HepG2 (cell line): ENCODE measurements around the gene NID1. TPM values are rescaled to one million over a fixed set of nuclear protein-coding genes. Genes with fewer than 3 reads are reported as not detected.

Experiments
- ATF2 ChIP-seq: sonication (generic); formaldehyde crosslinking; IDR thresholded peaks from 2 replicates; pipeline ENCODE4 v1.4.0; 2020; ENCODE audit warnings: missing genetic modification reagents
- CHD4 ChIP-seq: fragments of 200-600 bp; sonication (generic); IDR thresholded peaks from 2 replicates; pipeline ENCODE4 v1.7.0; 2017; ENCODE audit warnings: mild to moderate bottlenecking, low read length, borderline replicate concordance
- DPF2 ChIP-seq: sonication (generic); formaldehyde crosslinking; IDR thresholded peaks from 2 replicates; pipeline ENCODE4 v1.4.0; 2020; ENCODE audit warnings: mild to moderate bottlenecking, low read depth, missing genetic modification reagents, borderline replicate concordance
- ETV6 ChIP-seq: sonication (generic); formaldehyde crosslinking; conservative IDR thresholded peaks from 2 replicates; pipeline ENCODE4 v1.4.0; 2020; ENCODE audit warnings: missing genetic modification reagents
- HMGXB3 ChIP-seq: sonication (generic); formaldehyde crosslinking; IDR thresholded peaks from 2 replicates; pipeline ENCODE4 v1.4.0; 2020; ENCODE audit warnings: missing genetic modification reagents, borderline replicate concordance
- MAF1 ChIP-seq: sonication (generic); formaldehyde crosslinking; IDR thresholded peaks from 2 replicates; pipeline ENCODE4 v1.5.0; 2020; ENCODE audit warnings: missing genetic modification reagents, borderline replicate concordance
- NFAT5 ChIP-seq: sonication (generic); formaldehyde crosslinking; IDR thresholded peaks from 2 replicates; pipeline ENCODE4 v1.4.0; 2020; ENCODE audit warnings: missing genetic modification reagents
- SP2 ChIP-seq: sonication (generic); formaldehyde crosslinking; IDR thresholded peaks from 2 replicates; pipeline ENCODE4 v1.5.1; 2020; ENCODE audit warnings: mild to moderate bottlenecking, missing genetic modification reagents
- ZFP90 ChIP-seq: sonication (generic); formaldehyde crosslinking; IDR thresholded peaks from 2 replicates; pipeline ENCODE4 v1.8.0; 2022; ENCODE audit warnings: missing genetic modification reagents, mild to moderate bottlenecking, inconsistent platforms, borderline replicate concordance
- polyA plus RNA-seq, 8 experiments: library from polyadenylated mRNA; depleted of rRNA in 3 of 8; stranded (reverse) in 7 of 8; unstranded in 1 of 8; fragments of >200 nt; fragmentation: Illumina TruSeq in 4 of 8; extraction: Trizol in 4 of 8; gene quantifications; 2 replicates each; pipeline versions ENCODE4 v1.2.1 to v1.2.3, GENCODE V29; 2011 to 2016; ENCODE audit warnings: low read depth in 4 of 8, missing spikeins in 1 of 8, mixed read lengths in 1 of 8; ENCODE audit not compliant: insufficient read depth in 1 of 8
- total RNA-seq, 5 experiments: library from RNA; depleted of rRNA; stranded (reverse); fragments of >200 nt; fragmentation: Illumina TruSeq; extraction: Trizol; gene quantifications; 2 replicates each; pipeline ENCODE4 v1.2.3, GENCODE V29; 2016; ENCODE audit warnings: low read depth in 1 of 5

The NID1 gene
- total and polyA plus RNA-seq, 2 of the 13 experiments (the other 11 are each of a cell fraction or from before 2014, with no cell fraction given), result 50.2 to 56.1 TPM

- TF ChIP-seq NFAT5 (CRISPR knock-in tag) (no peak), ETV6 (CRISPR knock-in tag) (no peak), HMGXB3 (no peak), MAF1 (CRISPR knock-in tag) (no peak), DPF2 (CRISPR knock-in tag) (no peak), SP2 (CRISPR knock-in tag) (no peak), ZFP90 (no peak), ATF2 (CRISPR knock-in tag) (no peak), CHD4 (no peak)
Observed at GRCh38 chr1:235960809-235961208, 104.1 kb downstream of the NID1 start (continued).
